Adrenal gland (tissue), 12 donors: ENCODE measurements around the gene PRRC2A. TPM values are rescaled to one million over a fixed set of nuclear protein-coding genes. Genes with fewer than 3 reads are reported as not detected.

Experiments used
- DNase-seq, 7 donors: peaks; one replicate each; pipeline ENCODE4 v3.0.0-alpha.2; 2019 to 2020
- H3K27ac ChIP-seq, 5 donors: fragments of 200-600 bp; sonication (generic) in 4 of 5; 1 replicate in 3 of 5; 2 replicates in 2 of 5; pipeline versions ENCODE4 v1.5.1 to v1.8.0; 2016 to 2020; ENCODE audit warnings: mild to moderate bottlenecking in 1 of 5
- H3K27me3 ChIP-seq: fragments of 200-600 bp; 2 replicates; pipeline ENCODE4 v1.8.0; 2021
- H3K36me3 ChIP-seq, 2 donors: fragments of 200-600 bp; replicated peaks in 1 of 2; 1 replicate in 1 of 2; 2 replicates in 1 of 2; pipeline versions ENCODE4 v1.5.1 to v1.8.0; 2018 to 2022
- H3K4me1 ChIP-seq, 2 donors: fragments of 200-600 bp; replicated peaks in 1 of 2; 1 replicate in 1 of 2; 2 replicates in 1 of 2; pipeline versions ENCODE4 v1.5.1 to v1.8.0; 2018 to 2021
- H3K4me3 ChIP-seq, 4 donors: fragments of 200-600 bp; sonication (generic) in 3 of 4; one replicate each; pipeline ENCODE4 v1.5.1; 2016 to 2018
- H3K9me3 ChIP-seq, 3 donors: fragments of 200-600 bp; sonication (generic) in 1 of 3; replicated peaks in 1 of 3; 1 replicate in 2 of 3; 2 replicates in 1 of 3; pipeline versions ENCODE4 v1.5.1 to v1.8.0; 2016 to 2021
- POLR2A ChIP-seq, 2 donors: fragments of 450-650 bp; IDR thresholded peaks; one replicate each; pipeline ENCODE4 v1.6.1; 2017; ENCODE audit warnings: antibody characterized with exemption in 2 of 2, mild to moderate bottlenecking in 2 of 2, moderate library complexity in 1 of 2
- WGBS, 4 donors: extraction: QIAGEN DNeasy Blood & Tissue Kit in 2 of 4; methylation state at CpG; one replicate each; pipeline versions ENCODE4 v1.1.5 to v1.1.7; 2013 to 2017; 5-methylcytosine and 5-hydroxymethylcytosine counted together
- intact Hi-C, 2 donors: fragments of 100-400 bp; cut with DNase I; formaldehyde crosslinking; loops; one replicate each; pipeline versions ENCODE4 v1.14.1 to v1.15.0; 2022 to 2023
- polyA plus RNA-seq, 3 donors: library from polyadenylated mRNA; stranded (reverse); fragments of 200-250 nt in 2 of 3; fragments of 350-450 nt in 1 of 3; fragmentation: Illumina TruSeq in 1 of 3; extraction: RNeasy Lipid Tissue Mini Kit (QIAGEN cat#74804) in 1 of 3; gene quantifications; one replicate each; pipeline ENCODE4 v1.2.3, GENCODE V29; 2013 to 2014
- total RNA-seq, 9 donors: library from RNA; depleted of rRNA in 4 of 9; stranded (reverse); fragments of >200 nt in 4 of 9; fragments of 120-200 nt in 1 of 9; fragmentation: NEBNext Ultra II Directional in 1 of 9; extraction: Animal tissue kit (Norgen Biotek cat#: 25700) in 1 of 9; gene quantifications; one replicate each; pipeline versions ENCODE4 v1.1.0 to v1.2.4, GENCODE V29; 2013 to 2023
- TF ChIP-seq, protein P1 (sequence below), 6 experiments: fragments of 450-650 bp in 4 of 6; fragments of 200-600 bp in 2 of 6; sonication (generic) in 1 of 6; IDR thresholded peaks; 1 replicate in 5 of 6; 2 replicates in 1 of 6; pipeline versions ENCODE4 v1.5.1 to v1.8.0; 2016 to 2021; ENCODE audit warnings: antibody characterized with exemption in 6 of 6, mild to moderate bottlenecking in 2 of 6, moderate library complexity in 1 of 6
- donor health status: healthy with polysubstance abuse.
- donor health status: Bipolar disorder and iron deficiency.
- donor health status: DM: yes; HTN: yes; CAD: no.
- donor health status: DM: no; HTN: no; CAD: no.
- donor health status: DM: no; HTN: no; CAD: no.
- donor health status: DM: yes; HTN: yes; CAD: no.

The PRRC2A gene
- total and polyA plus RNA-seq, 12 donors = 31.9 to 419 (median 121) TPM

GRCh38 chr6:31652925-31653724 is 32.6 kb downstream of the PRRC2A start:
- Histone ChIP-seq H3K27ac (peak overlapping the region; percentile 97 to 100 (median 98)), H3K9me3 (no peaks in the 10 kb centered on the region), H3K4me3 (peak overlapping the region in 3 of 4 donors; percentile 59 to 92 (median 79)), H3K36me3 (peaks cover 0 to 47% of the 10 kb centered on the region in 2 donors), H3K4me1 (peaks cover 12 to 34% of the 10 kb centered on the region in 2 donors), H3K27me3 (no peaks in the 10 kb centered on the region)
- 8 to 11% (median 9%) methylated on average over 27 to 37 of the region's 37 CpGs for WGBS, 4 donors
- TF ChIP-seq POLR2A (IDR thresholded peaks at IDR 0.05) = peak; percentile 44 to 90
- TF ChIP-seq, protein P1, sequence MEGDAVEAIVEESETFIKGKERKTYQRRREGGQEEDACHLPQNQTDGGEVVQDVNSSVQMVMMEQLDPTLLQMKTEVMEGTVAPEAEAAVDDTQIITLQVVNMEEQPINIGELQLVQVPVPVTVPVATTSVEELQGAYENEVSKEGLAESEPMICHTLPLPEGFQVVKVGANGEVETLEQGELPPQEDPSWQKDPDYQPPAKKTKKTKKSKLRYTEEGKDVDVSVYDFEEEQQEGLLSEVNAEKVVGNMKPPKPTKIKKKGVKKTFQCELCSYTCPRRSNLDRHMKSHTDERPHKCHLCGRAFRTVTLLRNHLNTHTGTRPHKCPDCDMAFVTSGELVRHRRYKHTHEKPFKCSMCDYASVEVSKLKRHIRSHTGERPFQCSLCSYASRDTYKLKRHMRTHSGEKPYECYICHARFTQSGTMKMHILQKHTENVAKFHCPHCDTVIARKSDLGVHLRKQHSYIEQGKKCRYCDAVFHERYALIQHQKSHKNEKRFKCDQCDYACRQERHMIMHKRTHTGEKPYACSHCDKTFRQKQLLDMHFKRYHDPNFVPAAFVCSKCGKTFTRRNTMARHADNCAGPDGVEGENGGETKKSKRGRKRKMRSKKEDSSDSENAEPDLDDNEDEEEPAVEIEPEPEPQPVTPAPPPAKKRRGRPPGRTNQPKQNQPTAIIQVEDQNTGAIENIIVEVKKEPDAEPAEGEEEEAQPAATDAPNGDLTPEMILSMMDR (IDR thresholded peaks at IDR 0.05) = no peak
- intact Hi-C loops = no loop called here
- peak in 6 of 7 donors; percentile 88 to 96 (median 92) for DNase-seq

DNA sequence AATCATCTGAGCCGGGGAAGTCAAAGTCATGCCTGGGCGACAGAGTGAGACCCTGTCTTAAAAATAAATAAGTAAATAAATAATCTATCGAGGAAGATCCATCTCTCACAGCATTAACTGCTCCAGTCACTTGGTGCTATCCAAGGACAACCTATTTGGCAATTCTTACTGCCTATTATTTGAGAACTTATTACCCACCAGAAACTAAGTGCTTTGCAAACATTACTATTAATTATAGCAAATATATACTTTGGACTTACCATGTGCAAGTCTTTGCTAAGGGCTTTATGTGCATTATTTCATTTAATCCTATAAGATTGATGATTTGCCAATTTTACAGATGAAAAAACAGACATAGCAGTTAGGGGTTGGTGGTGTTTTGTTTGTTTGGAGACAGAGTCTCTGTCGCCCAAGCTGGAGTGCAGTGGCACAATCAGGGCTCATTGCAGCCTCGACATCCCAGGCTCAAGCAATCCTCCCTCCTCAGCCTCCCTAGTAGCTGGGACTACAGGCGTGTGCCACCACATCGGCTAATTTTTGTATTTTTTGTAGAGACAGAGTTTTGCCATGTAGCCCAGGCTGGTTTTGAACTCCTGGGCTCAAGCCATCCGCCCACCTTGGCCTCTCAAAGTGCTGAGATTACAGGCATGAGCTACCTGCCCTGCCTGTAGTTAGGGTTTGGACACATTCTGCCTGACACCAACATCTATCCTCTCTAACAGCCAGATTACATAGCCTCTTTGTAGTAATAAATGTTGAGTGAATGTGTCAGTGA is 34.2 kb downstream of the PRRC2A start:
- no peak for TF ChIP-seq POLR2A (IDR thresholded peaks at IDR 0.05)
- TF ChIP-seq, protein P1 (IDR thresholded peaks at IDR 0.05) = no peak
- Histone ChIP-seq H3K9me3 (no peaks in the 10 kb centered on the region), H3K27me3 (no peaks in the 10 kb centered on the region), H3K4me1 (peaks cover 24 to 48% of the 10 kb centered on the region in 2 donors), H3K36me3 (peaks cover 0 to 31% of the 10 kb centered on the region in 2 donors), H3K27ac (no peak overlapping the region), H3K4me3 (no peak overlapping the region)
- 86 to 93% (median 92%) methylated on average over 8 of the region's 8 CpGs for WGBS, 4 donors
- intact Hi-C loops = no loop called here
- no peak for DNase-seq

GRCh38 chr6:31655349-31656237 is 35.1 kb downstream of the PRRC2A start, which contains the start of gene APOM:
APOM (plus strand) TSS chr6:31655894; CDS start chr6:31655967, 73 bp downstream.
- intact Hi-C loops = no loop called here
- H3K4me3 ChIP-seq = no peak within 1 kb of the TSS
- H3K27me3 ChIP-seq = no peaks in the 10 kb centered on the region
- peaks cover 24 to 43% of the 10 kb centered on the region in 2 donors for H3K4me1 ChIP-seq
- no peak within 1 kb of the TSS for H3K27ac ChIP-seq
- TF ChIP-seq, protein P1 (IDR thresholded peaks at IDR 0.05) = no peak
- no peak for TF ChIP-seq POLR2A (IDR thresholded peaks at IDR 0.05)
- peaks cover 0 to 23% of the 10 kb centered on the region in 2 donors for H3K36me3 ChIP-seq
- 89 to 90% (median 89%) methylated on average over 8 of the region's 8 CpGs for WGBS, 4 donors
- no peaks in the 10 kb centered on the region for H3K9me3 ChIP-seq
- DNase-seq = no peak
